ENCODE measurements around the gene CUBN.

CUBN gene

DNA sequence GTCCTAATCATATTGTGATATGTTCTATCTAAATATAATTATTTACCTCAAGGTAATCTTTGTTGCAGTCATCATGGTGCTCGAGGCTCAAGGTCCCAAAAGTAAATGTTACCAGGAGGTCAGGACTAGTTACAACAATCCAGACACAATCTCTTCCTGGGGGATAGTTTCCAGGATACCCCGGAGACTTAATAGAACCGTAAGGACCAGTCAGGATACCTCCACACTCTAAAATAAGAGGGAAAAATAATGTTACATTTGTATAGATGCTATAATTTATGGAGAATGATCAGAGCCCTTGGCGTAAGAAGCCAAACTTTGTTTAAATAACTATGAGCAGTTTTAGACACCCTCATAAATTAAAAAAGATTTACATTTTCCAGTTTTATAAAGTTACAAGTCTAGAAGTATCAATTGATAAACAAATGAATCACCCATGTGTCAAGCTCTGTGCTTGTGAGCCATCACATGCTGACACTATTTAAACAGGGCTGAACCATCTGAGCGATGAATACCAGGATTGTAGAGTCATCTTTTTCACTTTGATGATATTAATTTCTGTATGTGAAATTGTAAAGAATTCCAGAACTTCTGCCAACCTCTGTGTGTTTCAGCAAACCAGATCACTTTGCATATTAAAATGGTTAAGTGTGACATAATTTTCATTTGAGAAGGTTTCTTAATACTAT is 41.3 kb downstream of the CUBN start:
- no peaks in the 10 kb centered on the region for H3K9me3 ChIP-seq (ENCODE audit: low read length)
- H3K4me1 ChIP-seq (ENCODE audit: insufficient read depth, low read length): peaks cover 4% of the 10 kb centered on the region
- no peaks in the 10 kb centered on the region for H3K36me3 ChIP-seq (ENCODE audit: insufficient read depth, low read length)
- H3K4me3 ChIP-seq (ENCODE audit: low read length): no peak overlapping the region
- H3K27me3 ChIP-seq (ENCODE audit: insufficient read depth, low read length): no peaks in the 10 kb centered on the region
- no peak overlapping the region for H2AFZ ChIP-seq (ENCODE audit: low read depth, low read length)

DNA sequence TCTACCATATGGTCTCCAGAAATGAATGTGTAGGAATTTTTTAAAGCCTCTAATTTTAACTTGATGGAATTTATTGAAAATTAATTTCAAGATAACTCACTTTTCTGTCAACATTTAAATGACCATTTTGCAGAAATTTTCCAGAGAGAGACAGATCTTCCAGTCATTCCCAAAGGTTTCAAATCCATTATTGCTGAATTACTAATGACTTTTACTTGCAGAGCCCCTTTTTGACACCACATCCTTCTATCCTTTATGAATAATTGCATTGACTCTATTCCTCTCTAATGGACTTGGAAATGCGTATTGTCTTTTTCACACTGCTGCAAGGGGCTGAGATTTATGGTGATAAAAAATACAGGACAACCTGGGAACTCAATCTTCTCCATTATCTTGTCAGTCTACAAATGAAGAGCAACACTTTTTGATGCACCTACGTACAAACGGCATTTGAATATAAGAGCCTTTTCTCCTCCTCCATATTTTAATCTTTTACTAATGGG is 42.7 kb downstream of the CUBN start:
- Histone ChIP-seq H3K9me3 (ENCODE audit: low read length) (no peaks in the 10 kb centered on the region), H3K27me3 (ENCODE audit: insufficient read depth, low read length) (no peaks in the 10 kb centered on the region), H3K4me3 (ENCODE audit: low read length) (no peak overlapping the region), H3K4me1 (ENCODE audit: insufficient read depth, low read length) (no peaks in the 10 kb centered on the region), H3K36me3 (ENCODE audit: insufficient read depth, low read length) (no peaks in the 10 kb centered on the region), H2AFZ (ENCODE audit: low read depth, low read length) (no peak overlapping the region)

DNA sequence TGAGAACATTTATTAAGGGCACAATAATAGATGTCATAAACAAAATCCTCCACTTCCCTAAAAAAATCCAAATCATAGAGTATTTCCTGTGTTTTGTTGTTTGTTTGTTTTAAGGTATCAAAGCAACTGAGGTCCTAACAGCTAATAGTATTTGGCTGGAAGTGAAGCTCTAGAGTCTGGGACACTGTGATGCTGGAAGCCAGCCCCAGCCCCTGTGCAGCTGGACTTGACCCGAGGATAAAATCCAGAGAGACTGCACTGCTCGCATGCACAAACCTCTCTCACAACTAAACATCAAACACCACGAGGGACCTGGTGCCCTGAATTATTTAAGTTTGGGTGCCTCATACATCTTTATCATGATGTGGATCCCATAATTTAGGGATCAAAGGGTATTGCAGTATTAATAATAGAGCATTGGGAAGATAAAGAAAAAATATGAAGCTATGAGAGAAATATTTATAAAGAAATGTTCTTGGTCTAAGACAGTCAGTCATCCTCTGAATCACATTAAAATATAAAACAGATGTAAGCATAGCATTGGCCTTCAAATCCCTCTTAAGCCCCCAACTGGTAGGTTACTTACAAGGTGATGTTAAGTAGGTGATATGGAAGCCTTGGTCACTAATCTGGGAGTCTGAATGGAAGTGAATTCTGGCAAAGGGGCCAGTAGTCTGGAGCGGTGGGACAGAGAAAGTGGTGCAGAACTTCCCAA is 44.4 kb downstream of the CUBN start:
- H3K9me3 ChIP-seq (ENCODE audit: low read length): no peaks in the 10 kb centered on the region
- H3K27me3 ChIP-seq (ENCODE audit: insufficient read depth, low read length): no peaks in the 10 kb centered on the region
- H3K4me1 ChIP-seq (ENCODE audit: insufficient read depth, low read length): peaks cover 5% of the 10 kb centered on the region
- no peak overlapping the region for H2AFZ ChIP-seq (ENCODE audit: low read depth, low read length)
- H3K4me3 ChIP-seq (ENCODE audit: low read length): no peak overlapping the region
- H3K36me3 ChIP-seq (ENCODE audit: insufficient read depth, low read length): no peaks in the 10 kb centered on the region

DNA sequence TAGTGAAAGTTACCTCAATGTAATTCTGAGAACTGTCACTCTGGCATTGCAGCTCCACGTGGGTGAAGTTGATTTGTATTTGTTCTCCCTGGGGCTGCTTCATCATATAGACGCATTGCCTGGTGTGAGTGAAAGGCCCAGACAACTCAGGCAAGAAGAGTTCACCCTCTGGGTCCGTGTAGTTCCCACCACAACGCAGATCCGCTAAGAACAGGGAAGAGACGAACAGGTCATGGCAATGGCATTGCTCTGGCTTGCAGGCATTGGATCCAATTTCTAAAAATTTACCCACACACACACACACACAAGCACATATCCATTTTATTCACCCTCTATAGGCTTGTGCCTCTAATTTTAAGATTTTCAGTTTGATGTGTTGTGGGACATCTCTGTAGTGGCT is 45.4 kb downstream of the CUBN start:
- Histone ChIP-seq H3K27me3 (ENCODE audit: insufficient read depth, low read length) (no peaks in the 10 kb centered on the region), H3K4me1 (ENCODE audit: insufficient read depth, low read length) (peaks cover 9% of the 10 kb centered on the region), H2AFZ (ENCODE audit: low read depth, low read length) (no peak overlapping the region), H3K9me3 (ENCODE audit: low read length) (no peaks in the 10 kb centered on the region), H3K36me3 (ENCODE audit: insufficient read depth, low read length) (no peaks in the 10 kb centered on the region), H3K4me3 (ENCODE audit: low read length) (no peak overlapping the region)

DNA sequence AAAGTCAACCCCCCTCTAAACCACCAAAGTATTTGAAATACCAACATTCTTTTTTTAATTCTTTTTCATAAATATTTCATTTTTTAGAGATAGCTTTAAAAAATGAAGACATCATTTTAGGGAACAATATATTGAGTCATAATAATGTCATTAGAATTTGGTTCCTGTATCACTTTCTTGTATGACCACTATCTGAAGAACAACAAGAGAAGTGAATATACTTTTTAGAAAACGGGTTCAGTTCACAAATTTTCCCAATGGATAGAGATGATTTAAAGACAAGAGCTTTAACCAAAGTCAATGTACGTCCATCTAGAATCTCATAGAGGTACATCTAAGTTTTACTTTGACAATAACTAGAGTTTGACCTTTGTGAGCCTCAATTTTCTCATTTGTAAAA is 48.2 kb downstream of the CUBN start:
- H3K27me3 ChIP-seq (ENCODE audit: insufficient read depth, low read length): no peaks in the 10 kb centered on the region
- no peaks in the 10 kb centered on the region for H3K9me3 ChIP-seq (ENCODE audit: low read length)
- no peaks in the 10 kb centered on the region for H3K36me3 ChIP-seq (ENCODE audit: insufficient read depth, low read length)
- H3K4me1 ChIP-seq (ENCODE audit: insufficient read depth, low read length): peaks cover 10% of the 10 kb centered on the region
- no peak overlapping the region for H2AFZ ChIP-seq (ENCODE audit: low read depth, low read length)
- no peak overlapping the region for H3K4me3 ChIP-seq (ENCODE audit: low read length)

DNA sequence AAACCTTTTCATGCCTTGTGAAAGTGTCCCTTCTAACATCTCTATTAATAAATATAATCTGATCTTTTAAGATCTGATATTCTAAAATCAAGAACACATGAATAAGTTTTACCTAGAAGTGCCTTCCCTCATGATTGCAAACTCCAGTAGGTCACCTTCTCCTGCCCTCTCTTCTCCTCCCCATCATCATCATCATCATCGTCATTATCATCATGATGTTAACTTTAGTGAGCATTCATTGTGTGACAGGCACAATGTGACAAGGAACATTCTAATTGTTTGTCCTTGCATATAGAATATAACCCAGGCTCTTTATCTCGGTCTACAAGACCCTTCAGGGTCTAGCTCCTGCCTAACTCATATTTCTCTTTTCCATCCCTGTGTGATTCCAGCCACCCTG is 51.7 kb downstream of the CUBN start:
- H2AFZ ChIP-seq (ENCODE audit: low read depth, low read length): no peak overlapping the region
- peaks cover 19% of the 10 kb centered on the region for H3K4me1 ChIP-seq (ENCODE audit: insufficient read depth, low read length)
- H3K9me3 ChIP-seq (ENCODE audit: low read length): no peaks in the 10 kb centered on the region
- no peaks in the 10 kb centered on the region for H3K36me3 ChIP-seq (ENCODE audit: insufficient read depth, low read length)
- H3K27me3 ChIP-seq (ENCODE audit: insufficient read depth, low read length): no peaks in the 10 kb centered on the region
- no peak overlapping the region for H3K4me3 ChIP-seq (ENCODE audit: low read length)

DNA sequence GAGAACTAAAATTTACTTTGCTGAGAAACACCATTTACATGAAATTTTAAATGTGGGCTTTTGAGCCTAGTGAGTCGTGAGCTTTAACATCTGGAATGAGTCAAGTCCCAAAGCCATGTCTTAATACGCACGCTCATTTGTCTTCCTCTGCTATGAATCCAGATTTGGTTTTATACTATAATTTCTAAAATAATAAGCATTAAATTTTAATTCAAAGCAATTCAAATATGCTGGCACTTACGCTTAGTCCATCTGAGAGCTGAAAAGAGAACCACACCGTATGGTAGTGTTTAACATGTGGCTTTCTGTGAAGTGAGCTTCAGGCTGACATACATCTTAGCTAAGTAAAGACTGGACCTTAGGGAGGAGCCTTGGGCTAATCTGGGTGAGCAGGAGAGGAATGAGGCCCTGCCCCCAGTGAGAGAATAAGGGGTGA is 52.2 kb downstream of the CUBN start:
- Histone ChIP-seq H3K36me3 (ENCODE audit: insufficient read depth, low read length) (no peaks in the 10 kb centered on the region), H3K4me1 (ENCODE audit: insufficient read depth, low read length) (peaks cover 19% of the 10 kb centered on the region), H3K27me3 (ENCODE audit: insufficient read depth, low read length) (no peaks in the 10 kb centered on the region), H3K4me3 (ENCODE audit: low read length) (no peak overlapping the region), H3K9me3 (ENCODE audit: low read length) (no peaks in the 10 kb centered on the region), H2AFZ (ENCODE audit: low read depth, low read length) (no peak overlapping the region)

DNA sequence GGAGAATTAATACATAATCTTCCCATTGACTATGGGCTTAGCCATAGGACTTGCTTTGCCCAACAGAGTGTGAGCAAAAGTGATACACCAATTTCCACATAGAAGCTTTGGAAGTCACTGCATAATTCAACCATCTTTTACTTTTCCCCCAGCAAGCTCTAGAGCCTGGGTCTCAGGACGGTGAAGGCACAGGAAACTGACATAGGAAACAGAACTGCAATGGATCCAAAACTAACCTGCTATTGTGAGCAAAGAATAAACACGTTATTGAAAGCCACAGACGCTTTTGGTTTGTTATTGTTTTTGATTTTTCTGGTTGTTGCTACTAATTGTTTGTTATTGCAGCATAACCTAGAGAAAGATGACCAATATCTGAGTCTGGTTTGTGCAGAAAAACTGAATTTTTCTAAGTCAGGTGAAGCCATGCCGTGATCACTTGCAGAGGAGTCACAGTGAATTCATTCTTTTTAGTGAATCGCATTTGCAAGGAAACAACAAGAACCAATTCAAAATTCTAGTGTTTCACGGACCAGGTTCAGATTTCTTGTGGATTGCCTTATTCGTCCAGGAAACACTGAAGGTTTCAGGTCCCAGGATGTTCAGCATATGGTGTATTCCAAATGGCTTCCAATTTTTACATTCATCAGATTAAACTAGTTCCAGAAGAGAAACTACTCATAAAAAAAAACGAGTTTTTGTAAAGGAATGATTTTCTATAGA is 52.8 kb downstream of the CUBN start:
- no peaks in the 10 kb centered on the region for H3K9me3 ChIP-seq (ENCODE audit: low read length)
- no peaks in the 10 kb centered on the region for H3K27me3 ChIP-seq (ENCODE audit: insufficient read depth, low read length)
- H3K4me1 ChIP-seq (ENCODE audit: insufficient read depth, low read length): peaks cover 19% of the 10 kb centered on the region
- no peaks in the 10 kb centered on the region for H3K36me3 ChIP-seq (ENCODE audit: insufficient read depth, low read length)
- no peak overlapping the region for H2AFZ ChIP-seq (ENCODE audit: low read depth, low read length)
- H3K4me3 ChIP-seq (ENCODE audit: low read length): no peak overlapping the region

DNA sequence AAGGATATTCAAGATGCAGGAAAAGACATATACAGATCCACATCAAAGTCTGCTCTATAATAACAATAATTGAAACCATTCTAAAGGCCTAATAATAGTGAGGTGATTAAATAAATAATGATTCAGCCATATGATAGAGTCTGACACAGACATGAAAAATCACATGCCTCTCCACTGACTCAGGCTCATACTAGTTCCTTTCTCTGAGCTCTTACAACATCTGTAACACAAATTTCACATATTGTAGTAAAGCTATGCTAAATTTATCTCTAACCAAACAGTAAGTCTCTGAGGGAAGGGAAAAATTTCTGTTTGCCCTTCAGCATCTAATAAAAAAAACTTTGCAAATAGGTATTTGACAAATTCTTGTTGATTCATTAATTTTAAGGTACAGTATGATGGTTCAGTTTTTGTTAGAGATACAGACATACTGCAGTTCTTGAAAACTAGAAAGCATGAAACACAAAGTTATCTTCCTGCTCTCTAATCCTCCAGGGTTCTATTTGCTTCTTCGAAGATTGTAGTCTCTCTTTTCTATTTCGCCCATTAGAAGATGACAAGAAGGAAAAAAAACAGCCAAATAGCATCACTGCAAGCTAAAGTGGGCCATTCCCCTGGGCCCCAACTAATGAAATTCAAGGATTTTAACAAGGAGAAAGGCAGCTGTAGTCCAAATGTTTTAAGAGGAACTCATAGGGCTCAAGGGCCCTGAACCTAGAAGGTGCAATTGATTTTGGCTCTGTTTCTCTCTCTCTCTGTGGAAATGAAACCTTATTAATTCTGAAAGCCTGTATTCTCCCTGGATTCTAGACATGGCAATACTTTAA is 53.9 kb downstream of the CUBN start:
- Histone ChIP-seq H3K4me3 (ENCODE audit: low read length) (no peak overlapping the region), H3K4me1 (ENCODE audit: insufficient read depth, low read length) (peaks cover 13% of the 10 kb centered on the region), H2AFZ (ENCODE audit: low read depth, low read length) (no peak overlapping the region), H3K27me3 (ENCODE audit: insufficient read depth, low read length) (no peaks in the 10 kb centered on the region), H3K9me3 (ENCODE audit: low read length) (no peaks in the 10 kb centered on the region), H3K36me3 (ENCODE audit: insufficient read depth, low read length) (no peaks in the 10 kb centered on the region)

DNA sequence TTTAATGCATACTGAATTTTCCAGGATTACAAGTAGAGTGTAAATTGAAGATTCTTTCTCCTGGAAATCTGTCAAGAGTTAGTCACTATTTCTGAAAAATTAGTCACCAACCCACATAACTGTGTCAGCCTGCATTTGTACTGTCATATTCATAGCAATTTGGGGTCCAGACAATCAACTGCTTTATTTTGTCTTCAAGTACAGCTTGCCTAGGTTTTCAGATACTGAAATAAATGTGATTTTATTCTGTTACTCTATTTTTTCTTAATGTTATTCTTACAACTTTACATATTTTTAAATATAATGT is 55.1 kb downstream of the CUBN start:
- no peaks in the 10 kb centered on the region for H3K36me3 ChIP-seq (ENCODE audit: insufficient read depth, low read length)
- no peak overlapping the region for H3K4me3 ChIP-seq (ENCODE audit: low read length)
- H2AFZ ChIP-seq (ENCODE audit: low read depth, low read length): no peak overlapping the region
- H3K9me3 ChIP-seq (ENCODE audit: low read length): no peaks in the 10 kb centered on the region
- H3K27me3 ChIP-seq (ENCODE audit: insufficient read depth, low read length): no peaks in the 10 kb centered on the region
- peaks cover 9% of the 10 kb centered on the region for H3K4me1 ChIP-seq (ENCODE audit: insufficient read depth, low read length)

DNA sequence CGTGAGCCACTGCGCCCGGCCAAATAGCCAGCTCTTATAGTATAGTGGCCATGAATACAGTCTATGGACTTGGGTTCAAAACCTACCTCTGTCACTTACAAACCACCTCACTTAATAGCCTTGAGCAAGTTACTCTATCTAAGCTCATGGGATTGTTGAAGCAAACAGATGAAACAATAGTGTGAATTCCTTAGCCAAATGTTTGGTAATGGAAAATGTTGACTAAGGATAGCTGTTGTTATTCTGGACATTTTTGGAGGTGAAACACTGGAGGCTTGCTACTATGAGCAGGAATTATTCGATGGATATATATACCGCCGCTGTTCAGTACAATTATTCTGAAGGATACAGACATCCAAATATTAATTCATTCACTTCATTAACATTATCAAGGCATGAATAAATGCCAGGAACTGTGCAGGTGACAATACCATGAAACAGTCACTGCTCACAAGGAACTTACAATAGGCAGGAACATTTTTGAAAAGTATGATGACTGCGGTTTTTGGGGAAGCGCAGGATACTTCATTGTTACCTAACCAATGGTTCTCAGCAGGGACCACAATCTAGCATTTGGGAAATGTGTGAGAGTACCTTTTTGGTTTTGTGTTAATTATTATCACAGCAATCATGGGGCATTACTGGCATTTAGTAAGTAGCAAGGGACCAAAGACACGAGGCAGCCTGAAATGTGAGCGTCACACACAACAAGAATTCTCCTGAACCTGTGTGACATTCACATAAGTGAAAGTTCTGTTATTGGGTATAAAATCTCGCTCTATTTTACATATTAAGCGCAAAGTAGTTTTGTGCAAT is 55.7 kb downstream of the CUBN start:
- Histone ChIP-seq H3K36me3 (ENCODE audit: insufficient read depth, low read length) (no peaks in the 10 kb centered on the region), H3K27me3 (ENCODE audit: insufficient read depth, low read length) (no peaks in the 10 kb centered on the region), H3K9me3 (ENCODE audit: low read length) (peaks cover under 1% of the 10 kb centered on the region), H3K4me3 (ENCODE audit: low read length) (no peak overlapping the region), H2AFZ (ENCODE audit: low read depth, low read length) (no peak overlapping the region), H3K4me1 (ENCODE audit: insufficient read depth, low read length) (peaks cover 9% of the 10 kb centered on the region)

DNA sequence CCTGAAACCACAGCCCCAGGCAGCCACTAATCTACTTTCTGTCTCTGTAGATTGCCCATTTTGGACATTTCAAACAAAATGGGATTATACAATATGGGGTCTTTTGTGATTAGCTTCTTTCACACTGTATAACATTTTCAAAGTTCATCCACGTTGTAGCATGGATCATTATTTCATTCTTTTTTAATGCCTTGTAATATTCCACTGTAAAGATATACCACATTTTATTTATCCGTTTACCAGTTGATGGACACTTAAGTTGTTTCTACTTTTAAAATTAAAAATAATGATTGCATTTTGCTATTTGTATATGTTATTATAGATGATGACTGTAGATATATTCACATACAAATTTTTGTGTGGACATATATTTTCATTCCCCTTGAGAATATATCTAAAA is 60.7 kb downstream of the CUBN start:
- Histone ChIP-seq H3K9me3 (ENCODE audit: low read length) (peaks cover 3% of the 10 kb centered on the region), H2AFZ (ENCODE audit: low read depth, low read length) (no peak overlapping the region), H3K27me3 (ENCODE audit: insufficient read depth, low read length) (no peaks in the 10 kb centered on the region), H3K4me3 (ENCODE audit: low read length) (no peak overlapping the region), H3K4me1 (ENCODE audit: insufficient read depth, low read length) (no peaks in the 10 kb centered on the region), H3K36me3 (ENCODE audit: insufficient read depth, low read length) (no peaks in the 10 kb centered on the region)
